ENCODE results near the gene CEP112. TPM values are rescaled to one million over a fixed set of nuclear protein-coding genes. Genes with fewer than 3 reads are reported as not detected.

The CEP112 gene
- total RNA-seq, 1 donor from 2014 or later: 26.3 TPM

GRCh38 chr17:66184392-66184791 is 7.5 kb downstream of the CEP112 start:
- Mint-ChIP-seq H3K4me3 (ENCODE audit: unreplicated experiment) (no peak overlapping the region), H3K9me3 (ENCODE audit: unreplicated experiment) (no peaks in the 10 kb centered on the region), H3K27ac (ENCODE audit: unreplicated experiment) (no peak overlapping the region), H3K36me3 (ENCODE audit: low read depth, unreplicated experiment) (peaks cover 3% of the 10 kb centered on the region), H3K4me1 (ENCODE audit: unreplicated experiment) (no peaks in the 10 kb centered on the region), H3K27me3 (ENCODE audit: unreplicated experiment) (no peaks in the 10 kb centered on the region)
- no peak for DNase-seq (ENCODE audit: low spot score)
- no peak for TF ChIP-seq CTCF (IDR thresholded peaks at IDR 0.05; ENCODE audit: unreplicated experiment)

- no peak overlapping the region for H3K4me3 Mint-ChIP-seq (ENCODE audit: unreplicated experiment)
- no peaks in the 10 kb centered on the region for H3K4me1 Mint-ChIP-seq (ENCODE audit: unreplicated experiment)
- DNase-seq (ENCODE audit: low spot score): no peak
Measured at GRCh38 chr17:66183529-66183928, 8.4 kb downstream of the CEP112 start.

GRCh38 chr17:66178642-66179041 is 13.3 kb downstream of the CEP112 start:
- no peaks in the 10 kb centered on the region for H3K4me1 Mint-ChIP-seq (ENCODE audit: unreplicated experiment)
- no peak overlapping the region for H3K27ac Mint-ChIP-seq (ENCODE audit: unreplicated experiment)
- no peaks in the 10 kb centered on the region for H3K27me3 Mint-ChIP-seq (ENCODE audit: unreplicated experiment)
- H3K9me3 Mint-ChIP-seq (ENCODE audit: unreplicated experiment): no peaks in the 10 kb centered on the region
- H3K36me3 Mint-ChIP-seq (ENCODE audit: low read depth, unreplicated experiment): peaks cover 3% of the 10 kb centered on the region
- DNase-seq (ENCODE audit: low spot score): no peak
- H3K4me3 Mint-ChIP-seq (ENCODE audit: unreplicated experiment): no peak overlapping the region
- no peak for TF ChIP-seq CTCF (IDR thresholded peaks at IDR 0.05; ENCODE audit: unreplicated experiment)

More at GRCh38 chr17:66183529-66183928, 8.4 kb downstream of the CEP112 start:
- no peaks in the 10 kb centered on the region for H3K9me3 Mint-ChIP-seq (ENCODE audit: unreplicated experiment)
- TF ChIP-seq CTCF (IDR thresholded peaks at IDR 0.05; ENCODE audit: unreplicated experiment): no peak
- no peaks in the 10 kb centered on the region for H3K27me3 Mint-ChIP-seq (ENCODE audit: unreplicated experiment)
- peaks cover 3% of the 10 kb centered on the region for H3K36me3 Mint-ChIP-seq (ENCODE audit: low read depth, unreplicated experiment)
- no peak overlapping the region for H3K27ac Mint-ChIP-seq (ENCODE audit: unreplicated experiment)

GRCh38 chr17:66177048-66177447 is 14.9 kb downstream of the CEP112 start:
- H3K4me1 Mint-ChIP-seq (ENCODE audit: unreplicated experiment): no peaks in the 10 kb centered on the region
- no peak overlapping the region for H3K27ac Mint-ChIP-seq (ENCODE audit: unreplicated experiment)
- peaks cover 3% of the 10 kb centered on the region for H3K36me3 Mint-ChIP-seq (ENCODE audit: low read depth, unreplicated experiment)
- no peak overlapping the region for H3K4me3 Mint-ChIP-seq (ENCODE audit: unreplicated experiment)
- H3K9me3 Mint-ChIP-seq (ENCODE audit: unreplicated experiment): no peaks in the 10 kb centered on the region
- no peak for DNase-seq (ENCODE audit: low spot score)
- no peak for TF ChIP-seq CTCF (IDR thresholded peaks at IDR 0.05; ENCODE audit: unreplicated experiment)
- H3K27me3 Mint-ChIP-seq (ENCODE audit: unreplicated experiment): no peaks in the 10 kb centered on the region

GRCh38 chr17:66175892-66176291 is 16.0 kb downstream of the CEP112 start:
- H3K9me3 Mint-ChIP-seq (ENCODE audit: unreplicated experiment): no peaks in the 10 kb centered on the region
- DNase-seq (ENCODE audit: low spot score): no peak
- no peak overlapping the region for H3K27ac Mint-ChIP-seq (ENCODE audit: unreplicated experiment)
- no peaks in the 10 kb centered on the region for H3K27me3 Mint-ChIP-seq (ENCODE audit: unreplicated experiment)
- no peak for TF ChIP-seq CTCF (IDR thresholded peaks at IDR 0.05; ENCODE audit: unreplicated experiment)
- H3K4me3 Mint-ChIP-seq (ENCODE audit: unreplicated experiment): no peak overlapping the region
- no peaks in the 10 kb centered on the region for H3K36me3 Mint-ChIP-seq (ENCODE audit: low read depth, unreplicated experiment)
- H3K4me1 Mint-ChIP-seq (ENCODE audit: unreplicated experiment): no peaks in the 10 kb centered on the region
